ENCODE data around the gene ZNF740. TPM values are rescaled to one million over a fixed set of nuclear protein-coding genes. Genes with fewer than 3 reads are reported as not detected.

ZNF740 gene
- total RNA-seq, 1 experiment from 2014 or later, result 41.2 TPM

DNA sequence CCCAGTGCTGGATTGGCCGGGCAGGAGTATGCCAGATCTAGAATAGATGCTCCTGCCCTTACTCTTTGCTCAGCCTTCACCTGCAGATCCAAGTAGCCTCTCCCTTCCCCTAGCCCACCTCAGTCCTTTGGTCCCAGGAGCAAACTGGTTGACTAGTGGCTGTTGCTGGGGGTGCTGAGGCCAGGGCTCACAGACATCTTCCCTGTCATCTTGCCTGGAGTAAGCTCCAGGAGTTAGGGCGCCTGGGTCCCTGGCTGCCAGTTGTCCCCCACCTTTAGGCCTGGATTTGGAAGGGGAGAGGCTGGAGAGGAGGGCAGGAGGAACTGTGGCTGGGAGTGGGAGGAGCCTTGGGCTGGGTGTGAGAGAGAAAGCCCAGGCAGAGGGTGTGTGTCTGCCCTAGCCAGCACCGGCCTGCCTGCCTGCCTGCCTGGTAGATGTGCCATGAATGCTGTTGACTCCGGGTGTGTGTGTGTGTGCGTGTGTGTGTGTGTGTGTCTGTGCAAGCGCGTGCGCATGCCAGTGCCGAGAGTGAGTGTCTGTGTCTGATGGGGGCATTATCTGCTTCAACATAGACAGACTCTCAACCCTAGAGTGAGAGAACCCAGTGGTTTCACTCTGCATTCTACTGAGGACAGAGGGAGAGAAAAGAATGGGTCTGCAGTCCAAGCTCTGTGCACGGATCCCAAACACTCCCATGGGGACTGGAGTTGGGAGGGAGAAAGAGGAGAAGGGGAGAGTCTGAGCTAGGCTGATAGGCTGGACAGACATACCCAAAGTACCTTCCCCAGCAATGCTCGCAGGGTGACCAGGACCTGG is 52.3 kb downstream of the ZNF740 start:
- Mint-ChIP-seq H3K27ac (peak overlapping the region; percentile 27 to 91 (median 90); a peak in 6 of 7 replicates), H3K36me3 (ENCODE audit: insufficient read depth in 1 of 3, low read depth in 3 of 3) (peaks cover 0 to 9% (median 5%) of the 10 kb centered on the region in 3 experiments; a peak in 4 of 7 replicates), H3K4me3 (peak overlapping the region; percentile 70 to 87), H3K4me1 (peaks cover 77 to 79% of the 10 kb centered on the region in 2 experiments), H3K9me3 (no peaks in the 10 kb centered on the region), H3K27me3 (ENCODE audit: low read depth) (peaks cover 14% of the 10 kb centered on the region)
- TF ChIP-seq CTCF (conservative IDR thresholded peaks at IDR 0.05), result no peak
- Histone ChIP-seq H3K4ac (ENCODE audit: low read depth, low read length) (no peak overlapping the region), H3K18ac (ENCODE audit: insufficient read length, low read depth, low read length) (no peak overlapping the region), H3T11ph (ENCODE audit: low read length) (no peak overlapping the region), H3K79me2 (ENCODE audit: insufficient read depth, low read length) (no peaks in the 10 kb centered on the region; the same call in 1 of the 2 replicates), H2AK5ac (ENCODE audit: insufficient read length, low read length) (no peak overlapping the region), H2BK15ac (ENCODE audit: low read depth, low read length) (no peak overlapping the region), H3K79me1 (ENCODE audit: insufficient read depth, low read depth, low read length, poor library complexity, severe bottlenecking) (no peaks in the 10 kb centered on the region), H2BK120ac (ENCODE audit: low read depth, low read length, poor library complexity, severe bottlenecking) (no peak overlapping the region), H4K8ac (replicated peaks; ENCODE audit: insufficient read length, low read depth, low read length) (no peak overlapping the region), H3K4me2 (ENCODE audit: insufficient read depth, insufficient read length, low read length) (peak overlapping the region; percentile 61), H3K23ac (ENCODE audit: insufficient read length, low read depth, low read length) (no peak overlapping the region), H2BK5ac (ENCODE audit: insufficient read length, low read length) (no peak overlapping the region), H3K23me2 (ENCODE audit: insufficient read length, low read depth, low read length, poor library complexity, severe bottlenecking) (peaks cover 16% of the 10 kb centered on the region), H3K9ac (ENCODE audit: extremely low read depth, insufficient read length, low read length) (no peak overlapping the region), H2BK12ac (ENCODE audit: insufficient read length, low read depth, low read length) (no peak overlapping the region), H3K27ac (ENCODE audit: insufficient read length, low read depth, low read length) (no peak overlapping the region), H4K91ac (ENCODE audit: insufficient read length, low read depth, low read length) (no peak overlapping the region), H2BK20ac (ENCODE audit: low read depth, low read length, poor library complexity, severe bottlenecking) (no peak overlapping the region), H3K14ac (ENCODE audit: insufficient read depth, low read length) (no peak overlapping the region; the same call in 1 of the 2 replicates), H3K9me3 (ENCODE audit: control insufficient read depth, low read depth, low read length) (no peaks in the 10 kb centered on the region), H3K27me3 (ENCODE audit: insufficient read depth, low read length) (peaks cover 3% of the 10 kb centered on the region), H3K4me1 (ENCODE audit: insufficient read depth, low read length) (peaks cover 22% of the 10 kb centered on the region; the same call in 1 of the 2 replicates), H4K5ac (ENCODE audit: insufficient read length, low read depth, low read length) (no peak overlapping the region), H3K56ac (ENCODE audit: insufficient read length, low read depth, low read length) (no peak overlapping the region), H4K20me1 (ENCODE audit: control insufficient read depth, insufficient read depth, insufficient read length) (no peaks in the 10 kb centered on the region), H2AFZ (ENCODE audit: low read length) (no peak overlapping the region)
- DNase-seq, result peak; percentile 76
- no CpG with 5 or more reads among the region's 11 CpGs for WGBS (ENCODE audit: extremely low coverage, insufficient read length, low lambda C conversion rate)
